NCI-H2081 (cell line): ENCODE measurements around the gene ANTXR2.

Experiments used
- DNase-seq, 2 experiments: peaks; one replicate each; lab custom pipeline; 2025; lab: John Stamatoyannopoulos, UW

ANTXR2 gene

GRCh38 chr4:80092088-80092487 is 19.1 kb upstream of the ANTXR2 start:
- DNase-seq, result no peak

GRCh38 chr4:80091688-80092087 is 18.7 kb upstream of the ANTXR2 start:
- DNase-seq, result no peak

- no peak for DNase-seq
Observed at GRCh38 chr4:80091184-80091583, 18.2 kb upstream of the ANTXR2 start.

GRCh38 chr4:80090090-80090489 is 17.1 kb upstream of the ANTXR2 start:
- DNase-seq, result no peak

- DNase-seq, result no peak
Observed at GRCh38 chr4:80088471-80088870, 15.4 kb upstream of the ANTXR2 start.

- DNase-seq, result no peak
Observed at GRCh38 chr4:80086296-80086695, 13.3 kb upstream of the ANTXR2 start.

GRCh38 chr4:80085081-80085480 is 12.1 kb upstream of the ANTXR2 start:
- no peak for DNase-seq

GRCh38 chr4:80082693-80083092 is 9.7 kb upstream of the ANTXR2 start:
- DNase-seq, result no peak

- no peak for DNase-seq
Observed at GRCh38 chr4:80081566-80081965, 8.5 kb upstream of the ANTXR2 start.

GRCh38 chr4:80079255-80079923 is 6.4 kb upstream of the ANTXR2 start:
- DNase-seq, result no peak

GRCh38 chr4:80078346-80079092 is 5.5 kb upstream of the ANTXR2 start:
- DNase-seq, result no peak

- DNase-seq, result no peak
Observed at GRCh38 chr4:80077639-80078038, 4.6 kb upstream of the ANTXR2 start.

GRCh38 chr4:80076681-80077080 is 3.7 kb upstream of the ANTXR2 start:
- no peak for DNase-seq

GRCh38 chr4:80075995-80076675 is 3.1 kb upstream of the ANTXR2 start:
- no peak for DNase-seq

- DNase-seq, result no peak
Observed at GRCh38 chr4:80074651-80075050, 1.6 kb upstream of the ANTXR2 start.

GRCh38 chr4:80074069-80074468 is 1.0 kb upstream of the ANTXR2 start:
- DNase-seq, result no peak

- DNase-seq, result no peak
Observed at GRCh38 chr4:80073473-80074008, 512 bp upstream of the ANTXR2 start.

GRCh38 chr4:80072228-80072743 is 743 bp downstream of the ANTXR2 start:
- DNase-seq, result peak in 1 of 2 experiments; percentile 46

- DNase-seq, result peak in 1 of 2 experiments; percentile 46
Observed at GRCh38 chr4:80071604-80072227, 1.3 kb downstream of the ANTXR2 start.

GRCh38 chr4:80070880-80071603 is 2.0 kb downstream of the ANTXR2 start:
- no peak for DNase-seq
